ENCODE measurements around the gene MYO3B. TPM values are rescaled to one million over a fixed set of nuclear protein-coding genes. Genes with fewer than 3 reads are reported as not detected.

Gene MYO3B
- total RNA-seq, 1 experiment from 2014 or later = 0.63 TPM

- Histone ChIP-seq H3K18ac (ENCODE audit: insufficient read length, low read depth, low read length) (no peak overlapping the region), H4K8ac (replicated peaks; ENCODE audit: insufficient read length, low read depth, low read length) (no peak overlapping the region), H3K9ac (ENCODE audit: extremely low read depth, insufficient read length, low read length) (no peak overlapping the region), H4K5ac (ENCODE audit: insufficient read length, low read depth, low read length) (no peak overlapping the region), H3K4me1 (ENCODE audit: insufficient read depth, low read length) (no peaks in the 10 kb centered on the region), H3K23me2 (ENCODE audit: insufficient read length, low read depth, low read length, poor library complexity, severe bottlenecking) (no peaks in the 10 kb centered on the region), H2BK5ac (ENCODE audit: insufficient read length, low read length) (no peak overlapping the region), H3K4me2 (ENCODE audit: insufficient read depth, insufficient read length, low read length) (no peak overlapping the region), H2BK15ac (ENCODE audit: low read depth, low read length) (no peak overlapping the region), H4K91ac (ENCODE audit: insufficient read length, low read depth, low read length) (no peak overlapping the region), H2AK5ac (ENCODE audit: insufficient read length, low read length) (no peak overlapping the region), H3K79me2 (ENCODE audit: insufficient read depth, low read length) (no peaks in the 10 kb centered on the region), H3K79me1 (ENCODE audit: insufficient read depth, low read depth, low read length, poor library complexity, severe bottlenecking) (no peaks in the 10 kb centered on the region), H3K23ac (ENCODE audit: insufficient read length, low read depth, low read length) (no peak overlapping the region), H2BK12ac (ENCODE audit: insufficient read length, low read depth, low read length) (no peak overlapping the region), H2BK20ac (ENCODE audit: low read depth, low read length, poor library complexity, severe bottlenecking) (no peak overlapping the region), H3K9me3 (ENCODE audit: control insufficient read depth, low read depth, low read length) (no peaks in the 10 kb centered on the region), H3K27me3 (ENCODE audit: insufficient read depth, low read length) (no peaks in the 10 kb centered on the region), H3K14ac (ENCODE audit: insufficient read depth, low read length) (no peak overlapping the region), H3T11ph (ENCODE audit: low read length) (no peak overlapping the region), H2BK120ac (ENCODE audit: low read depth, low read length, poor library complexity, severe bottlenecking) (no peak overlapping the region), H3K4ac (ENCODE audit: low read depth, low read length) (no peak overlapping the region), H4K20me1 (ENCODE audit: control insufficient read depth, insufficient read depth, insufficient read length) (no peaks in the 10 kb centered on the region), H3K27ac (ENCODE audit: insufficient read length, low read depth, low read length) (no peak overlapping the region), H3K56ac (ENCODE audit: insufficient read length, low read depth, low read length) (no peak overlapping the region), H2AFZ (ENCODE audit: low read length) (no peak overlapping the region)
- peaks cover 0 to 4% of the 10 kb centered on the region in 2 experiments; a peak in 2 of 5 replicates for H3K9me3 Mint-ChIP-seq
- H3K4me1 Mint-ChIP-seq = peaks cover 8 to 19% of the 10 kb centered on the region in 2 experiments
- H3K36me3 Mint-ChIP-seq (ENCODE audit: insufficient read depth in 1 of 3, low read depth in 3 of 3) = peaks cover 4 to 8% (median 6%) of the 10 kb centered on the region in 3 experiments; a peak in 5 of 7 replicates
- H3K27me3 Mint-ChIP-seq (ENCODE audit: low read depth) = peaks cover 2% of the 10 kb centered on the region; the same call in 1 of the 2 replicates
- no peak for TF ChIP-seq CTCF (conservative IDR thresholded peaks at IDR 0.05)
- H3K27ac Mint-ChIP-seq = peak overlapping the region in 2 of 3 experiments; percentile 5 to 24; a peak in 1 of 7 replicates
- no CpG with 5 or more reads among the region's 3 CpGs for WGBS (ENCODE audit: extremely low coverage, insufficient read length, low lambda C conversion rate)
- no peak overlapping the region for H3K4me3 Mint-ChIP-seq
- DNase-seq = no peak
Measured at GRCh38 chr2:170196963-170197362, 19.0 kb downstream of the MYO3B start.

Measured in H9 (cell line).